Immature natural killer cell (primary cell): ENCODE measurements around the gene ADAP2. TPM values are rescaled to one million over a fixed set of nuclear protein-coding genes. Genes with fewer than 3 reads are reported as not detected.
A peak's percentile ranks its signal among the peaks of the same experiment; 100 is the strongest.
"Not testable (repeated sequence)": the region's sequence is repeated elsewhere in the genome, so short reads cannot be mapped to it uniquely, and the experiment has no call there.

ENCODE experiments used
- DNase-seq, 3 donors: peaks; one replicate each; pipeline ENCODE4 v3.0.0; 2022; ENCODE audit warnings: mixed read lengths in 1 of 3
- H3K27ac Mint-ChIP-seq, 6 donors: one replicate each; pipeline ENCODE4 v1.8.0; 2020; ENCODE audit warnings: mixed read lengths in 6 of 6, mild to moderate bottlenecking in 5 of 6, inconsistent platforms in 4 of 6, moderate library complexity in 3 of 6
- H3K27me3 Mint-ChIP-seq, 3 donors: one replicate each; pipeline ENCODE4 v1.8.0; 2020 to 2021; ENCODE audit warnings: low read depth in 3 of 3, mild to moderate bottlenecking in 3 of 3, mixed read lengths in 3 of 3, moderate library complexity in 3 of 3, inconsistent platforms in 1 of 3
- H3K36me3 Mint-ChIP-seq, 3 donors: one replicate each; pipeline ENCODE4 v1.8.0; 2020; ENCODE audit warnings: mixed read lengths in 3 of 3, inconsistent platforms in 2 of 3, mild to moderate bottlenecking in 2 of 3
- H3K4me1 Mint-ChIP-seq, 2 donors: one replicate each; pipeline ENCODE4 v1.8.0; 2020; ENCODE audit warnings: inconsistent platforms in 2 of 2, mild to moderate bottlenecking in 2 of 2, mixed read lengths in 2 of 2, moderate library complexity in 1 of 2
- H3K4me3 Mint-ChIP-seq, 5 donors: one replicate each; pipeline ENCODE4 v1.8.0; 2020; ENCODE audit warnings: mild to moderate bottlenecking in 5 of 5, mixed read lengths in 5 of 5, inconsistent platforms in 3 of 5, moderate library complexity in 3 of 5
- H3K9me3 Mint-ChIP-seq, 6 donors: one replicate each; pipeline ENCODE4 v1.8.0; 2020; ENCODE audit warnings: mild to moderate bottlenecking in 6 of 6, mixed read lengths in 6 of 6, inconsistent platforms in 4 of 6, moderate library complexity in 3 of 6
- polyA plus RNA-seq, 3 donors: library from polyadenylated mRNA; unstranded; fragments of 300-500 nt; fragmentation: Illumina TruSeq; gene quantifications; one replicate each; pipeline ENCODE4 v1.2.3, GENCODE V29; 2021

Gene ADAP2
- polyA plus RNA-seq, 3 donors from 2014 or later, result 0.49 TPM; not detected in 2

DNA sequence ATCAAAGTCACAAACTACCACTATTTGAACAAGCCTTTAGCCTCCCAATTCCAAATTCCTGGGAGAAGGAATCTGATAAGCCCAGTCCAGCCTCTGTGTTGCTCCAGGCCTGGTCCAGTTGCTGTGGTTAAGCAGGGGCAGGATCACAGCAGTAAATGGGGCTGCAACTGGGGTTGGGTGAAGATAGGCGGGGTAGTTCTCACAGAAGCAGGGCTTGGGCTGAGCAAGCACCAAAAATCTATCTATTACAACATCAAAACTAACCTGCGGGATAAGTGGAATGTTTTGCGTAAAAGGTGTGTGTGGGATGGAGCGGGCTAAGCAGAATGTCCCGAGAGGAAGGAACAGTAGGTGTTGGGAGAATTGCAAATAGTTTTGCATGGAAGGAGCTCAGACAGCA is 26.1 kb downstream of the ADAP2 start:
- peaks cover 0 to 2% (median 0%) of the 10 kb centered on the region in 3 donors for H3K27me3 Mint-ChIP-seq
- H3K36me3 Mint-ChIP-seq, result no peaks in the 10 kb centered on the region
- DNase-seq, result no peak
- peaks cover 0 to 2% (median 0%) of the 10 kb centered on the region in 6 donors for H3K9me3 Mint-ChIP-seq
- H3K4me1 Mint-ChIP-seq, result no peaks in the 10 kb centered on the region
- H3K4me3 Mint-ChIP-seq, result no peak overlapping the region
- no peak overlapping the region for H3K27ac Mint-ChIP-seq

DNA sequence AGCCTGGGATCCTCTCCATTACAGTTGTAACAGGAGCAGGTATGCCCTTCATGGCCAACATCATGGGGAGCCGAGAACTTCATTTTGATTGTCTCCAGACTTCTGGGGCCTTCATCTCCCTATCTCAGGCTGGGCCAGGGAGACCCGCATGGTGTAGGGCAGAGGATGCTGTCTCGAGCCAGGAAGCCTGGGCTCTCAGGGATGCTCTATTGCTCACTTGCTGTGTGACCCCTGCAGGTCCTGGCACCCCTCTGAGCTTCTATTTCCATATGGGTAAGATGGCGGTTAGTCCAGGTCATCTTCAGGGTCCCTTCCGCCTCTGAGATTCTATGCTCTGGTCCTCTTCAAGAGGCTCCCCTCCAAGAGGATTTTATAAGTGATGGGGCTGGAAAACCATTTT is 28.4 kb downstream of the ADAP2 start:
- Mint-ChIP-seq H3K9me3 (peaks cover 0 to 2% (median 0%) of the 10 kb centered on the region in 6 donors), H3K36me3 (no peaks in the 10 kb centered on the region), H3K27ac (no peak overlapping the region), H3K4me1 (no peaks in the 10 kb centered on the region), H3K4me3 (no peak overlapping the region), H3K27me3 (peaks cover 0 to 2% (median 0%) of the 10 kb centered on the region in 3 donors)
- DNase-seq, result no peak

DNA sequence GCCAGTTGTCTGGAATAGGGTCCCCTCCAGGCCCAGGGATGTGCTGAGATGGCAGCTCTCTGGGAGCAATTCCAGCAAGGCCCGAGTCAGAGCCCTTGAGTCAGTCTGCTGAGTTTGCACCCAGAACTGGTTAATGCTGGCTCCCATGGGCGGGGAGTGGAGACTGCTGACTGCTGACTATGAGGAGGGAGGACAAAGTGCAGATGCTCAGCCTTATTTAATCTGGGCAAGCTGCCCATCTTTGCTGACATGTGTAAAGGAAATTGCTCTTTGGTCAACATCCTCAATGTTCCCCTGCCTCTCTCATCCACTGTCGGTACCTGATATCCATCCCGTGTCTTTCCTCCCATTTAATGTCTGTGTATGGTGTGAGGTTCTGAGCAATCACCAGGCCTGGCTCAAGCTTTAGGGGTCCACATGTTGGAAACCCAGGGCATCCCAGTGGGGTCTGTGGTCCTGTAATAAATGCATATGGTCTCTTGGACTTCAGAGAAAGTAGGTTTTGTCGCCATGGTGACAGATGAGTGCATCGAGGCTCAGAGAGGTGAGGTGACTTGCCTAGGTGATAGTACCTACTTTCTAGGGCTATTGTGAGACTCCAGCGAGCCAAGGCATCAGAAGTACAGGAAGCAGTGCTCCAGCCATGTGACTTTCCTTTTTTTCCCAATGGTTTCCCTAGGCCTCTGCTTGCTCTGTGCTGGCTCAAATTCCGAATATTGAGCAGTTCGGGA is 29.1 kb downstream of the ADAP2 start:
- peaks cover 0 to 2% (median 0%) of the 10 kb centered on the region in 3 donors for H3K27me3 Mint-ChIP-seq
- H3K36me3 Mint-ChIP-seq, result no peaks in the 10 kb centered on the region
- H3K27ac Mint-ChIP-seq, result no peak overlapping the region
- H3K9me3 Mint-ChIP-seq, result peaks cover 0 to 2% (median 0%) of the 10 kb centered on the region in 6 donors
- H3K4me3 Mint-ChIP-seq, result no peak overlapping the region
- no peak for DNase-seq
- H3K4me1 Mint-ChIP-seq, result no peaks in the 10 kb centered on the region

DNA sequence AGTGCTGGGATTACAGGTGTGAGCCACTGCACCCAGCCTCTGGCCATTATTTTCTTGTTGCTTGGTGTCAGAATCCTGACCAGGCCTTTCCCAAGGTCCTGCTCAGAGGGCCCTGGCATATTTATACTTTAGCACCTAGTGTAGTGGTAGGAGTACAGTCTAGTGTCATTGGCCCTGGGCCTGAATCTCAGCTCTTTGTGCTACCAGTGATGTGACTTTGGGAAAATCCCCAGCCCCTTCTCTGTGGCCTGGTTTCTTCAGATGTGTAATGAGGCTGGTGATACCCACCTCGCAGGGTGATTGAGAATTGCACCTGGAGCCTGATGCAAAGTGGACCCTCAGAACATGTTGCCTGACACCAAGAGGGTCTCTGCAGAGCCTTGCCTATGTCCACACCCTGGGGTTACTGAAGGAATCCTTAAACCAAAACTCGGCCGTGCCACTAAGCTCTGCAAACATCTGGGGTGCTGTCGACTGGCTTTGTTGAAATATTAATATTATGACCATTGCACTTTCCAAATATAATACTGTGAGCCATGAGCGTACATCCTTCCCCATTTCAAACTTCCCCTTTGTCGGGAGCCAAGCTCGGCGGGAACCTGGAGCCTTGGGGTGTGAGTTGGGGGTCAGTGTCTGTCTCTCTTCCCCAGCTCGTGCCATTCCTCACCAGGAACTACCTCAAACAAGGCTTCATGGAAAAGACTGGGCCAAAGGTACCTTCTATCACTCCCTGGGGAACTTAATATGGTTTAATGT is 31.1 kb downstream of the ADAP2 start:
- peak overlapping the region in 1 of 5 donors; percentile 4 for H3K4me3 Mint-ChIP-seq
- H3K9me3 Mint-ChIP-seq, result peaks cover 0 to 1% (median 0%) of the 10 kb centered on the region in 6 donors
- H3K27ac Mint-ChIP-seq, result no peak overlapping the region

GRCh38 chr17:30954046-30954830 is 32.5 kb downstream of the ADAP2 start:
- H3K27ac Mint-ChIP-seq, result no peak overlapping the region

More for the DNA sequence above, 31.1 kb downstream of the ADAP2 start:
- no peak for DNase-seq
- H3K36me3 Mint-ChIP-seq, result no peaks in the 10 kb centered on the region
- H3K27me3 Mint-ChIP-seq, result peaks cover 0 to 5% (median 4%) of the 10 kb centered on the region in 3 donors
- H3K4me1 Mint-ChIP-seq, result no peaks in the 10 kb centered on the region

GRCh38 chr17:30956764-30957374 is 35.1 kb downstream of the ADAP2 start:
- Mint-ChIP-seq H3K27ac (no peak overlapping the region), H3K9me3 (no peaks in the 10 kb centered on the region), H3K27me3 (peaks cover 2 to 5% (median 2%) of the 10 kb centered on the region in 3 donors), H3K36me3 (no peaks in the 10 kb centered on the region), H3K4me1 (no peaks in the 10 kb centered on the region), H3K4me3 (no peak overlapping the region)
- DNase-seq, result no peak

More at GRCh38 chr17:30954046-30954830, 32.5 kb downstream of the ADAP2 start:
- Mint-ChIP-seq H3K9me3 (no peaks in the 10 kb centered on the region), H3K36me3 (no peaks in the 10 kb centered on the region), H3K4me1 (no peaks in the 10 kb centered on the region), H3K27me3 (peaks cover under 1 to 5% (median 4%) of the 10 kb centered on the region in 3 donors), H3K4me3 (no peak overlapping the region)
- no peak for DNase-seq

DNA sequence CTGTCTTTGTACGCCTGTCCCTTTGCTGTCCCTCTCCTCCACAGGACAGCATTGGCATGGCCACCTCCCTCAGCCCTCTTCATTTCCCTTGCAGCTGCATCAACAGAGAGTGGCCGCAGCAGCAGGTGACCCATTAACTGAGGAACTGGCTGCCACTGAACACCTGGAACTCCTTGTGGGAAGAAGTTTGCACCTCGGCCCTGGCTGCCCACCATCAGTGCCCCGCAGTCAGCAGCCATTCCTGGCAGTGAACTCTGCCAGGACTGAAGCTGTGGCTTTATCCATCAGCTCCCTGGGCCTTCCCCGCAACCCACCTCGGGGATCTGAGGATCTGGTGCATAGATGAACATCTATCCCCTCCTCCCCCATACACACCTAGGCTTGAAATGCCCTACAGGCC is 36.0 kb downstream of the ADAP2 start:
- no peaks in the 10 kb centered on the region for H3K4me1 Mint-ChIP-seq
- no peaks in the 10 kb centered on the region for H3K9me3 Mint-ChIP-seq
- H3K4me3 Mint-ChIP-seq, result no peak overlapping the region
- H3K27ac Mint-ChIP-seq, result no peak overlapping the region
- peaks cover 3 to 5% (median 4%) of the 10 kb centered on the region in 3 donors for H3K27me3 Mint-ChIP-seq
- no peaks in the 10 kb centered on the region for H3K36me3 Mint-ChIP-seq
- DNase-seq, result no peak

GRCh38 chr17:30958187-30958586 is 36.4 kb downstream of the ADAP2 start:
- Mint-ChIP-seq H3K27ac (no peak overlapping the region), H3K9me3 (no peaks in the 10 kb centered on the region), H3K4me3 (no peak overlapping the region), H3K36me3 (no peaks in the 10 kb centered on the region), H3K4me1 (no peaks in the 10 kb centered on the region), H3K27me3 (peaks cover 3 to 5% (median 4%) of the 10 kb centered on the region in 3 donors)
- no peak for DNase-seq

- Mint-ChIP-seq H3K4me3 (no peak overlapping the region), H3K27ac (peak overlapping the region in 1 of 6 donors; percentile 50)
Measured at GRCh38 chr17:30961209-30962188, 39.8 kb downstream of the ADAP2 start.

GRCh38 chr17:30964312-30964711 is 42.6 kb downstream of the ADAP2 start:
- H3K27ac Mint-ChIP-seq, H3K9me3 Mint-ChIP-seq, DNase-seq, H3K4me3 Mint-ChIP-seq, H3K36me3 Mint-ChIP-seq, H3K27me3 Mint-ChIP-seq: not testable (repeated sequence)
- peaks cover 7 to 10% of the 10 kb centered on the region in 2 donors for H3K4me1 Mint-ChIP-seq

More at GRCh38 chr17:30961209-30962188, 39.8 kb downstream of the ADAP2 start:
- no peaks in the 10 kb centered on the region for H3K4me1 Mint-ChIP-seq
- H3K36me3 Mint-ChIP-seq, result no peaks in the 10 kb centered on the region
- DNase-seq, result no peak
- peaks cover 0 to 7% (median 4%) of the 10 kb centered on the region in 3 donors for H3K27me3 Mint-ChIP-seq
- no peaks in the 10 kb centered on the region for H3K9me3 Mint-ChIP-seq

DNA sequence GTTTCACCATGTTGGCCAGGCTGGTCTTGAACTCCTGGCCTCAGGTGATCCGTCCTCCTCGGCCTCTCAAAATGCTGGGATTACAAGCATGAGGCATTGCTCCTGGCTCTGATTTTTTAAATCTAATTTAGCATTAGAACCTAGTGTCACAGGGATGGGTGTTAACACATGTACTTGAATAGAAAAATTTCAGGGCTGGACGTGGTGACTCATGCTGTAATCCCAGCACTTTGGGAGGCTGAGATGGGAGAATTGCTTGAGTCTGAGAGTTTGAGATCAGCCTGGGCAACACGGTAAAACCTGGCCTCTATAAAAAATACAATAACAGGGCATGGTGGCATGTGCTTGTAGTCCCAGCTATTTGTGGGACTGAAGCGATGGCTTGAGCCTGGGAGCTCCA is 43.1 kb downstream of the ADAP2 start:
- Mint-ChIP-seq H3K36me3 (no peaks in the 10 kb centered on the region), H3K4me3 (no peak overlapping the region), H3K9me3 (no peaks in the 10 kb centered on the region), H3K27ac (no peak overlapping the region), H3K27me3 (peaks cover 0 to 6% (median 6%) of the 10 kb centered on the region in 3 donors), H3K4me1 (peaks cover 10 to 13% of the 10 kb centered on the region in 2 donors)
- no peak for DNase-seq

- Mint-ChIP-seq H3K9me3 (no peaks in the 10 kb centered on the region), H3K27me3 (peaks cover 0 to 9% (median 6%) of the 10 kb centered on the region in 3 donors), H3K36me3 (no peaks in the 10 kb centered on the region), H3K4me3 (no peak overlapping the region), H3K27ac (no peak overlapping the region), H3K4me1 (peaks cover 19 to 21% of the 10 kb centered on the region in 2 donors)
- no peak for DNase-seq
Measured at GRCh38 chr17:30965686-30966085, 43.9 kb downstream of the ADAP2 start.
